A673 (cell line): ENCODE data around the gene GNG7. TPM values are rescaled to one million over a fixed set of nuclear protein-coding genes. Genes with fewer than 3 reads are reported as not detected.
"Not testable (repeated sequence)": the region's sequence is repeated elsewhere in the genome, so short reads cannot be mapped to it uniquely, and the experiment has no call there.

Experiments used
- BruUV-seq: library from RNA; stranded (reverse); fragments of 400-500 nt; replicated peaks from 2 replicates; lab custom pipeline; 2021; lab: Mats Ljungman, UMichigan
- CTCF ChIA-PET: fragments of 300-600 bp; sonication (Branson Sonifier 250); formaldehyde crosslinking; loops from one replicate; lab custom pipeline; 2022; ENCODE audit warnings: antibody characterized with exemption; lab: Charles Lee
- POLR2A ChIA-PET: fragments of 300-600 bp; sonication (Branson Sonifier 250); formaldehyde crosslinking; loops from one replicate; lab custom pipeline; 2022; ENCODE audit warnings: antibody characterized with exemption; ENCODE audit not compliant: low non-redundant PET; lab: Charles Lee
- DNase-seq: peaks from one replicate; pipeline ENCODE4 v3.0.0-alpha.2; 2015; ENCODE audit warnings: low spot score
- H3K27ac ChIP-seq: fragments of 200-600 bp; sonication (generic); 2 replicates; pipeline ENCODE4 v1.5.1; 2016; ENCODE audit warnings: mixed run types, low read depth, mild to moderate bottlenecking, mixed read lengths, antibody characterized with exemption, low read length; ENCODE audit not compliant: poor library complexity, severe bottlenecking
- H3K27me3 ChIP-seq: fragments of 200-600 bp; sonication (generic); replicated peaks from 2 replicates; pipeline ENCODE4 v1.6.1; 2017; ENCODE audit warnings: mixed run types, low read depth, mild to moderate bottlenecking, mixed read lengths, antibody characterized with exemption, low read length; ENCODE audit not compliant: insufficient read depth, poor library complexity
- H3K36me3 ChIP-seq: fragments of 200-600 bp; sonication (generic); 2 replicates; pipeline ENCODE4 v1.6.1; 2016; ENCODE audit warnings: mixed run types, mild to moderate bottlenecking, mixed read lengths, antibody characterized with exemption, low read length; ENCODE audit not compliant: insufficient read depth, poor library complexity, severe bottlenecking
- H3K4me1 ChIP-seq: fragments of 200-600 bp; sonication (generic); 2 replicates; pipeline ENCODE4 v1.6.1; 2017; ENCODE audit warnings: mixed run types, mild to moderate bottlenecking, mixed read lengths, antibody characterized with exemption, low read length; ENCODE audit not compliant: insufficient read depth, poor library complexity, severe bottlenecking
- H3K4me3 ChIP-seq: fragments of 200-600 bp; sonication (generic); 2 replicates; pipeline ENCODE4 v1.5.1; 2016; ENCODE audit warnings: low read depth, mixed run types, mild to moderate bottlenecking, mixed read lengths, low read length; ENCODE audit not compliant: poor library complexity, severe bottlenecking
- H3K9me3 ChIP-seq: fragments of 200-600 bp; sonication (generic); 2 replicates; pipeline ENCODE4 v1.6.1; 2016; ENCODE audit warnings: mixed run types, low read depth, mild to moderate bottlenecking, mixed read lengths, antibody characterized with exemption, low read length; ENCODE audit not compliant: poor library complexity, severe bottlenecking
- EZH2 ChIP-seq: fragments of 200-600 bp; sonication (generic); IDR thresholded peaks from 2 replicates; pipeline ENCODE4 v1.6.1; 2017; ENCODE audit warnings: borderline replicate concordance, low read depth, mild to moderate bottlenecking, mixed read lengths, antibody characterized with exemption, low read length; ENCODE audit not compliant: poor library complexity, severe bottlenecking
- intact Hi-C: fragments of 100-400 bp; cut with micrococcal nuclease; formaldehyde crosslinking; loops from one replicate; pipeline ENCODE4 v1.10.0; 2022; ENCODE audit not compliant: unreplicated experiment
- total RNA-seq: library from RNA; stranded (reverse); gene quantifications from 2 replicates; pipeline ENCODE4 v1.2.3, GENCODE V29; 2021
- TF ChIP-seq, protein P1 (sequence below): fragments of 300-800, 200-600 bp; sonication (generic); conservative IDR thresholded peaks from 2 replicates; pipeline ENCODE4 v1.5.1; 2017; ENCODE audit warnings: low read depth, mild to moderate bottlenecking, antibody characterized with exemption, low read length, moderate library complexity, mixed read lengths

GNG7 gene
- total RNA-seq, 1 experiment from 2014 or later, result 0.30 TPM

DNA sequence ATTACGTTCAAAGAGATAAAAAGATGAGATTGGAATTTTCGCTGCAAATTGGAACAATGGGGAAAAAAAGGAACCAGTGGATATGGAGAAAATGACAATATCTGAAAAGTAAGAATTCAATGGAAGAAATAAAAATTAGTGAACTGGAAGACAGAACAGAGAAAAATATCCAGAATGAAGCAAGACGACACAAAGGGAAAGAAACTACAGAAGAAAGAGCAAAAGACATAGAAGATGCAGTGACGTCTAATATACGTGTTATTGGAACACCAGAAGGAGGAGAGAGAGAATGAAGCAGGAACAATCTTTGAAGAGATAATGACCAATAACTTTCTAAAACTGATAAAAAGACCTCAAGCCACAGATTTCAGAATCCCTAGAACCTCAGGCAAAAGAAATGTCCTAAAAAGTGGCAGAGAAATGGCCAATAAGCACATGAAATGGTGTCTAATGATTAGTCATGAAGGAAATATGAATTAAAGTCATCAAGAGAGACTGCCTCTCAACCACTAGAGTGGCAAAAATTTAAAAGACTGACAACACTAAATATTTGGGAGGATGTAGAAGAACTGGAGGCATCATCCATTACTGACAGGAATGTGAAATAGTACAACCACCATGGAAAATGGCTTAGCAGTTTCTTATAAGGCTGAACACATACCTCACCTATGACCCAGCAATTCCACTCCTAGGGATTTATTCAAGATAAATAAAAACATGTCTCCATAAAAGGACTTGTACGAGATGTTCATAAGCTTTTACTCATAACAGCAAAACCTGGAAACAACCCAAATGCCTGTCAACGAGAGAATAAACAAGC is 170.0 kb downstream of the GNG7 start:
- Histone ChIP-seq H3K4me1 (no peaks in the 10 kb centered on the region), H3K27ac (no peak overlapping the region), H3K36me3 (no peaks in the 10 kb centered on the region), H3K4me3 (no peak overlapping the region), H3K9me3 (peaks cover 10% of the 10 kb centered on the region), H3K27me3 (no peaks in the 10 kb centered on the region)
- no TSS peak for BruUV-seq
- ChIA-PET CTCF (no interaction called here), POLR2A (no interaction called here)
- DNase-seq, result no peak
- TF ChIP-seq, protein P1, sequence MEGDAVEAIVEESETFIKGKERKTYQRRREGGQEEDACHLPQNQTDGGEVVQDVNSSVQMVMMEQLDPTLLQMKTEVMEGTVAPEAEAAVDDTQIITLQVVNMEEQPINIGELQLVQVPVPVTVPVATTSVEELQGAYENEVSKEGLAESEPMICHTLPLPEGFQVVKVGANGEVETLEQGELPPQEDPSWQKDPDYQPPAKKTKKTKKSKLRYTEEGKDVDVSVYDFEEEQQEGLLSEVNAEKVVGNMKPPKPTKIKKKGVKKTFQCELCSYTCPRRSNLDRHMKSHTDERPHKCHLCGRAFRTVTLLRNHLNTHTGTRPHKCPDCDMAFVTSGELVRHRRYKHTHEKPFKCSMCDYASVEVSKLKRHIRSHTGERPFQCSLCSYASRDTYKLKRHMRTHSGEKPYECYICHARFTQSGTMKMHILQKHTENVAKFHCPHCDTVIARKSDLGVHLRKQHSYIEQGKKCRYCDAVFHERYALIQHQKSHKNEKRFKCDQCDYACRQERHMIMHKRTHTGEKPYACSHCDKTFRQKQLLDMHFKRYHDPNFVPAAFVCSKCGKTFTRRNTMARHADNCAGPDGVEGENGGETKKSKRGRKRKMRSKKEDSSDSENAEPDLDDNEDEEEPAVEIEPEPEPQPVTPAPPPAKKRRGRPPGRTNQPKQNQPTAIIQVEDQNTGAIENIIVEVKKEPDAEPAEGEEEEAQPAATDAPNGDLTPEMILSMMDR, result no peak
- TF ChIP-seq EZH2, result no peak
- intact Hi-C loops, result no loop called here

DNA sequence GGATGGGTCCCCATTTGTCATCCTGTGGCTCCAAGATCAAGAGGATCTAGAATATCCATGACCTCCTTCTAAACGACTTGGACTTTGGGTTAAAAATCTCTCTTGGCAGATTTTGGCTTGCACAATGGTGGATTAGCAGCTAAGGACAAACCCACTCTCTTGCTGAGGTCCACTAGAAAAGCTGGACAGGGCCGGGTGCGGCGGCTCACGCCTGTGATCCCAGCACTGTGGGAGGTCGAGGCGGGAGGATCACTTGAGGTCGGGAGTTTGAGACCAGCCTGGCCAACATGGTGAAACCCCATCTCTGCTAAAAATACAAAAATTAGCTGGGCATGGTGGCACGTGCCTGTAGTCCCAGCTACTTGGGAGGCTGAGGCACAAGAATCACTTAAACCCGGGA is 172.6 kb downstream of the GNG7 start:
- intact Hi-C loops, H3K9me3 ChIP-seq, POLR2A ChIA-PET, DNase-seq, H3K36me3 ChIP-seq, H3K4me1 ChIP-seq, H3K4me3 ChIP-seq, CTCF ChIA-PET, H3K27ac ChIP-seq, H3K27me3 ChIP-seq, BruUV-seq: not testable (repeated sequence)

DNA sequence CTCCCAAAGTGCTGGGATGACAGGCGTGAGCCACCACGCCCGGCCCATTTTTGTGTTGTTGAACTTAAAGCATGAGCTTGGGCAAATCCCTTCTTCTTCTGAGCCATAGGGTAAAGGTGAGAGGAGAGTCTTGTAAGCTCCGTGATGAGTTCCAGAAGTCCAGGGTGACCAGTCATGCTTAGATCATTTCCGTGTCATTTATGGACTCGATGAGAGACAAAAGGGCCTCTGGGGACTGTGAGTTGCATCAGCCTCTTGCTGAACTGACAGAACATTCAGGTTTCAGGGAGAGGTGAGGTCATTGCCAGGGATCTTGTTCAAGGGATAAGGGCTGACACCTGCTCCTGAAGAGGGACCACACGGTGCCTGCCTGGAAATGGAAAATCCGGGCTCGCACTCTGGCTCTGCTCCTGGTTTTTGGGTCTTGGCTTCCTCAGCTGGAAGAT is 173.0 kb downstream of the GNG7 start:
- intact Hi-C loops, result no loop called here
- POLR2A ChIA-PET, result no interaction called here
- CTCF ChIA-PET, result no interaction called here
- BruUV-seq, result no TSS peak
- TF ChIP-seq EZH2, result no peak
- TF ChIP-seq, protein P1, result no peak
- no peak for DNase-seq
- peaks cover 10% of the 10 kb centered on the region for H3K9me3 ChIP-seq
- no peaks in the 10 kb centered on the region for H3K36me3 ChIP-seq
- H3K4me1 ChIP-seq, result peaks cover 8% of the 10 kb centered on the region
- no peak overlapping the region for H3K4me3 ChIP-seq
- no peaks in the 10 kb centered on the region for H3K27me3 ChIP-seq
- no peak overlapping the region for H3K27ac ChIP-seq
